HEK293 (cell line): ENCODE data around the gene AURKB.
A peak's percentile ranks its signal among the peaks of the same experiment; 100 is the strongest.

Source experiments
- CTCF ChIP-seq: fragments of 450-650 bp; formaldehyde crosslinking; IDR thresholded peaks from 2 replicates; pipeline ENCODE4 v1.5.1; 2016; ENCODE audit warnings: missing biosample characterization, missing genetic modification characterization
- ZNF777 ChIP-seq: fragments of 450-650 bp; formaldehyde crosslinking; IDR thresholded peaks from 2 replicates; pipeline ENCODE4 v1.5.1; 2017; ENCODE audit warnings: missing biosample characterization, missing genetic modification characterization, borderline replicate concordance
- TF ChIP-seq, protein P1 (sequence below): fragments of 450-650 bp; formaldehyde crosslinking; IDR thresholded peaks from 2 replicates; pipeline ENCODE4 v1.5.1; 2017; ENCODE audit warnings: missing biosample characterization, missing genetic modification characterization

GRCh38 chr17:8155996-8156245, 54.5 kb downstream of the AURKB start:
- TF ChIP-seq CTCF (no peak), ZNF777 (tag by site-specific recombination) (no peak)
- TF ChIP-seq, protein P1, sequence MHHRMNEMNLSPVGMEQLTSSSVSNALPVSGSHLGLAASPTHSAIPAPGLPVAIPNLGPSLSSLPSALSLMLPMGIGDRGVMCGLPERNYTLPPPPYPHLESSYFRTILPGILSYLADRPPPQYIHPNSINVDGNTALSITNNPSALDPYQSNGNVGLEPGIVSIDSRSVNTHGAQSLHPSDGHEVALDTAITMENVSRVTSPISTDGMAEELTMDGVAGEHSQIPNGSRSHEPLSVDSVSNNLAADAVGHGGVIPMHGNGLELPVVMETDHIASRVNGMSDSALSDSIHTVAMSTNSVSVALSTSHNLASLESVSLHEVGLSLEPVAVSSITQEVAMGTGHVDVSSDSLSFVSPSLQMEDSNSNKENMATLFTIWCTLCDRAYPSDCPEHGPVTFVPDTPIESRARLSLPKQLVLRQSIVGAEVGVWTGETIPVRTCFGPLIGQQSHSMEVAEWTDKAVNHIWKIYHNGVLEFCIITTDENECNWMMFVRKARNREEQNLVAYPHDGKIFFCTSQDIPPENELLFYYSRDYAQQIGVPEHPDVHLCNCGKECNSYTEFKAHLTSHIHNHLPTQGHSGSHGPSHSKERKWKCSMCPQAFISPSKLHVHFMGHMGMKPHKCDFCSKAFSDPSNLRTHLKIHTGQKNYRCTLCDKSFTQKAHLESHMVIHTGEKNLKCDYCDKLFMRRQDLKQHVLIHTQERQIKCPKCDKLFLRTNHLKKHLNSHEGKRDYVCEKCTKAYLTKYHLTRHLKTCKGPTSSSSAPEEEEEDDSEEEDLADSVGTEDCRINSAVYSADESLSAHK (tag by site-specific recombination): peak; percentile 28; the same call in 1 of the 2 replicates
